SK-N-MC (cell line): Measurements from ENCODE around the gene PROB1.

Experiments
- EZH2 ChIP-seq: fragments of 200-600 bp; sonication (generic); IDR thresholded peaks from one replicate; pipeline ENCODE4 v1.6.1; 2017; ENCODE audit warnings: antibody characterized with exemption
- FOXP2 ChIP-seq: optimal IDR thresholded peaks from 2 replicates; pipeline ENCODE3; 2011; ENCODE audit warnings: mild to moderate bottlenecking, moderate library complexity; ENCODE audit not compliant: insufficient read depth; ENCODE audit errors: extremely low read length, control extremely low read depth
- POLR2AphosphoS5 ChIP-seq: IDR thresholded peaks from 2 replicates; pipeline ENCODE4 v1.6.1; 2012; ENCODE audit warnings: mild to moderate bottlenecking, low read depth, low read length, borderline replicate concordance

DNA sequence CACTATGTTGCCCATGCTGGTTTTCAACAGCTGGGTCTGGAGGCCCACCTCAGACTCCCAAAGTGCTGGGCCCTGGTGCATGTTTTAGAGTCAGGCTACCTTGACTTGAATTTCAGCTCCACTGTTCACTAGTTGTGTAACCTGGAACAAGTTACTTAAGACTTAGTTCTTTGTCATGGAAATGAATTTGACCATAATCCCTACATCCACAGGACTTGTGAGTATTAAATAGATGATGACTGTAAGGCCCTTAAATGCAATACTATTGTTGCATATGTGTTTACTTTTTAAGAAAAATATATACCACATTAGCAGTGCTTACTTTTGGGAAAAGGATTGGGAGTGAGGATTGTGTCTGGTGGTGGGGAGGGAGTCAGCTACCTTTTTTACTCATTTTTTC lies 36.8 kb downstream of the PROB1 start:
- TF ChIP-seq POLR2AphosphoS5 (no peak), EZH2 (no peak), FOXP2 (no peak)
